Neuronal stem cell (in vitro differentiated cells): Measurements from ENCODE around the gene ONECUT2.
A peak's percentile ranks its signal among the peaks of the same experiment; 100 is the strongest.

ENCODE experiments used
- DNase-seq: peaks from one replicate; pipeline ENCODE4 v3.0.0-alpha.2; 2013; ENCODE audit warnings: low spot score
- H2AFZ ChIP-seq: one replicate; pipeline ENCODE4 v1.6.1; 2013; ENCODE audit warnings: mild to moderate bottlenecking, low read length, inconsistent platforms
- H2AK5ac ChIP-seq: 2 replicates; pipeline ENCODE4 v1.6.1; 2013; ENCODE audit warnings: low read depth, mild to moderate bottlenecking, inconsistent platforms, low read length, moderate library complexity, mixed read lengths
- H2BK120ac ChIP-seq: 2 replicates; pipeline ENCODE4 v1.6.1; 2013; ENCODE audit warnings: low read depth, mild to moderate bottlenecking, inconsistent platforms, low read length, moderate library complexity, mixed read lengths
- H2BK12ac ChIP-seq: one replicate; pipeline ENCODE4 v1.6.1; 2013; ENCODE audit warnings: low read length, inconsistent platforms
- H2BK15ac ChIP-seq: 2 replicates; pipeline ENCODE4 v1.6.1; 2013; ENCODE audit warnings: mild to moderate bottlenecking, low read length, inconsistent platforms, mixed read lengths
- H2BK5ac ChIP-seq: one replicate; pipeline ENCODE4 v1.6.1; 2013; ENCODE audit warnings: inconsistent platforms, mild to moderate bottlenecking, low read length, moderate library complexity
- H3K14ac ChIP-seq: one replicate; pipeline ENCODE4 v1.6.1; 2013; ENCODE audit warnings: low read length, inconsistent platforms
- H3K18ac ChIP-seq: 2 replicates; pipeline ENCODE4 v1.6.1; 2013; ENCODE audit warnings: low read length, inconsistent platforms
- H3K23ac ChIP-seq: 2 replicates; pipeline ENCODE4 v1.6.1; 2013; ENCODE audit warnings: low read depth, mild to moderate bottlenecking, mixed read lengths, low read length, inconsistent platforms; ENCODE audit not compliant: poor library complexity
- H3K27ac ChIP-seq: replicated peaks from 3 replicates; pipeline ENCODE4 v1.5.1; 2013; ENCODE audit warnings: low read length, inconsistent platforms
- H3K27me3 ChIP-seq, 3 experiments: 2 replicates each; pipeline ENCODE4 v1.6.1; 2013; ENCODE audit warnings: low read length in 3 of 3, mild to moderate bottlenecking in 2 of 3, inconsistent platforms in 1 of 3, low read depth in 1 of 3, mixed read lengths in 1 of 3, moderate library complexity in 1 of 3; ENCODE audit not compliant: control insufficient read depth in 3 of 3, insufficient read depth in 3 of 3
- H3K36me3 ChIP-seq, 2 donors: replicated peaks in 1 of 2; 2 replicates each; pipeline ENCODE4 v1.6.1; 2013; ENCODE audit warnings: low read length in 2 of 2; ENCODE audit not compliant: control insufficient read depth in 2 of 2, insufficient read depth in 2 of 2
- H3K4ac ChIP-seq: 2 replicates; pipeline ENCODE4 v1.6.1; 2013; ENCODE audit warnings: inconsistent platforms, mild to moderate bottlenecking, low read length, moderate library complexity
- H3K4me1 ChIP-seq, 2 donors: 1 replicate in 1 of 2; 2 replicates in 1 of 2; pipeline ENCODE4 v1.6.1; 2013; ENCODE audit warnings: low read length in 2 of 2, low read depth in 1 of 2; ENCODE audit not compliant: control insufficient read depth in 2 of 2, insufficient read depth in 1 of 2
- H3K4me2 ChIP-seq: one replicate; pipeline ENCODE4 v1.6.1; 2013; ENCODE audit warnings: mild to moderate bottlenecking, low read length, inconsistent platforms; ENCODE audit not compliant: insufficient read depth, poor library complexity, severe bottlenecking
- H3K4me3 ChIP-seq, 2 donors: 2 replicates each; pipeline ENCODE4 v1.5.1; 2013; ENCODE audit warnings: low read length in 2 of 2, mild to moderate bottlenecking in 2 of 2, inconsistent platforms in 1 of 2, moderate library complexity in 1 of 2
- H3K79me1 ChIP-seq: one replicate; pipeline ENCODE4 v1.6.1; 2013; ENCODE audit warnings: low read depth, mild to moderate bottlenecking, inconsistent platforms, low read length, moderate library complexity
- H3K9ac ChIP-seq: one replicate; pipeline ENCODE4 v1.6.1; 2013; ENCODE audit warnings: mild to moderate bottlenecking, low read depth, low read length, inconsistent platforms; ENCODE audit not compliant: poor library complexity
- H3K9me3 ChIP-seq, 2 donors: replicated peaks in 1 of 2; 2 replicates each; pipeline versions ENCODE3 to v1.6.1; 2013; ENCODE audit warnings: low read length in 2 of 2, mild to moderate bottlenecking in 2 of 2, inconsistent platforms in 1 of 2, low read depth in 1 of 2, mixed read lengths in 1 of 2, moderate library complexity in 1 of 2; ENCODE audit not compliant: control insufficient read depth in 2 of 2, insufficient read depth in 1 of 2
- H4K8ac ChIP-seq: one replicate; pipeline ENCODE4 v1.6.1; 2013; ENCODE audit warnings: low read depth, mild to moderate bottlenecking, inconsistent platforms, low read length, moderate library complexity
- H4K91ac ChIP-seq: one replicate; pipeline ENCODE4 v1.6.1; 2013; ENCODE audit warnings: low read length, low read depth, mild to moderate bottlenecking, inconsistent platforms; ENCODE audit not compliant: poor library complexity
- WGBS, 2 donors: extraction: QIAGEN DNeasy Blood & Tissue Kit; methylation state at CpG; one replicate each; pipeline ENCODE4 v1.1.7; 2013; ENCODE audit warnings: missing lambda C conversion rate in 2 of 2, mixed read lengths in 1 of 2; ENCODE audit not compliant: insufficient read length in 2 of 2, insufficient replicate concordance in 1 of 2; ENCODE audit errors: extremely low coverage in 2 of 2; 5-methylcytosine and 5-hydroxymethylcytosine counted together

The ONECUT2 gene

DNA sequence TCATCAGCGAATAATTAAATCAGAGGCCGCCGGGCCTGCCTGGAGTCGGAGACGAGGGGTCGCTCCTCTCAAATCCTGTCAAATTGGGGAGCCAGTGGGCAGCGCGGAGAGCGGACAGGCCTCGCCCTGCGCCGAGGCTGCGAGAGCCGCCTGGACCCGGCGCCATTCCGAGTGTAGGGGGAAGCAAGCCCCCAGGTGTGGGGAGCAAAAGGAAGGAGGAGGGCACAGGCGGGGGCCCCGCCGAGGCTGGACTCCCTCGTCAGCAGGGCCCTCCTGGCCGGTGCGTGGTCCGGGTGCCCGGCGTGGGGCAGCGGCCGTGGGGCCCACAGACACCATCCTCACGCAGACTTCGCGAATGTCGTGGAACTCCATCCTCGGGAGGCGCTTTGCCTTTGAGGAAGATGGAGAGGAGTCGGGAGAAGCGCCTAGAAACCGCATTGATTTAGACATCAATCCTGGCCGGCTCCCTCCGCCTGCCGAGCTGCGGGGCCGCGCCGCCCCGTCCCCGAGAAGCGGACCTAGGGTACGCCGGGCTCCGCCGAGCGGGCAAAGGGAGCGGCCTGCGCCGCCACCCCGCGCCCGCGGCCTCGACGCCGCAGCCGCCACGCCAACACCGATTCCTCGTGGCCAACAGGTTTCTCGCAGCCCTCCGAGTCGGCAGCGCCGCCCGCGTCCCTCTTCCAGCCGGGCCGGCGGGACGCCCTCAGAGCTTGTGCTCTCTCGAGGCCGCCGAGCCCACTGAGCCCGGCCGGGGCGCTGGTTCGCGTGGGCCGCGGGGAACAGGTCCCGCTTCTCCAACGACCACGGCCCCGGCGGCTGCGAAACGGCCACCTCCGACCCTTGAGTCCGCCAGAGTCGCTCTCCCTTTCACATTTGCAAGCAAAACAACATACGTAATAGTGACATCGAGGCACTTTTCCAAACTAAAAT lies 6.7 kb upstream of the ONECUT2 start:
- H3K23ac ChIP-seq = peak overlapping the region; percentile 82
- no peak overlapping the region for H4K8ac ChIP-seq
- H3K36me3 ChIP-seq = no peaks in the 10 kb centered on the region
- peak overlapping the region; percentile 56 for H2AK5ac ChIP-seq
- H2BK12ac ChIP-seq = peak overlapping the region; percentile 80
- peak overlapping the region; percentile 94 for H2BK120ac ChIP-seq
- peak overlapping the region in 1 of 2 donors; percentile 73 for H3K4me3 ChIP-seq
- peak overlapping the region; percentile 71 for H3K14ac ChIP-seq
- peak overlapping the region; percentile 39 for H2BK5ac ChIP-seq
- peak overlapping the region; percentile 86 for H3K9ac ChIP-seq
- no CpG with 5 or more reads among the region's 99 CpGs for WGBS, 2 donors
- peak overlapping the region; percentile 95 for H3K18ac ChIP-seq
- peaks cover 22 to 98% (median 57%) of the 10 kb centered on the region in 3 experiments for H3K27me3 ChIP-seq
- peak overlapping the region; percentile 58 for H2BK15ac ChIP-seq
- peaks cover 0 to 4% of the 10 kb centered on the region in 2 donors for H3K9me3 ChIP-seq
- peaks cover 13 to 14% of the 10 kb centered on the region in 2 donors for H3K4me1 ChIP-seq
- peak overlapping the region; percentile 72 for H3K4me2 ChIP-seq
- peak overlapping the region; percentile 87 for H2AFZ ChIP-seq
- peak overlapping the region; percentile 41 for H3K4ac ChIP-seq
- no peak overlapping the region for H3K27ac ChIP-seq
- peaks cover 2% of the 10 kb centered on the region for H3K79me1 ChIP-seq
- H4K91ac ChIP-seq = no peak overlapping the region
- DNase-seq = peak; percentile 23

DNA sequence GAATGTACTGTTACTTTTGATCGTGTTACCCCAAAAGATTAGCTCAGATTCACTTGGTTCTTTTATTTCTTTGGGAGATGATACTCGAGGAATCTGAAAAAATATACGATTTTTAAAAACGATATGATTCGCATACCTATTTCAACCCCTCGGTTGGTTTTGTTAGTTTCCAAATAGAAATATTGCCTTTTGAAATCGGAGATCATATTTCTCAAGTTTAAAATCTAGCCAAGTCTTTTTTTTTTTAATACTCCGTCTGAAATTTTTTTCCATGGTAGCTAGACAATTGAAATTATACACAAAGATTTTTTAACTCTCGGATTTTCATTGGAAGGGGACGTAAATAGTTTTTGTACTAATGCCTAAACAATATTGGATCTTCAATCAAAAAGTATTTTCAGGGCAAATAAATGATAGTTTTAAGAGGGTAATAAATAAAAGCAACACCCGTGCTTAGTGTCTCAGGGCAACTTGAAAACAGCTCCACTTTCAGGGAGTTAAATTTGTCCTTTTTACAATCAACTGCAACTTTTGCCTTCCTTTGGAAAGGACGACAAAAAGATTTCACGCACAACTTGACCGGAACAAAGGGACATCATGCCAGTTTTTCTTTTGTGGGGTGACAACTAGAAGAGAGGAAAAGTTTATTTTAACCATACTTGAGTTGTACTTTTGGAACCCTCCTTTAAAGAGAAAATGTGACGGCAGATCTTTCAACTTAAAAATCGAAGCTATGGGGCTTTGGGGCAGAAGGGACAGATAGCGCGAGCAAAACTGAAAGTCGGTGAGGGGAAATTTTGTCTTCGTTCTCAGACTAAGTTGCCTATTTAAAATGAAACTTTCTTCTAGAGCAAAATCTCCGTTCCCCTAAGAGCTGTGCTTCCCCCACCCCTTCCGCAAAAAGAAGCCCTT lies 5.8 kb upstream of the ONECUT2 start:
- no peak overlapping the region for H3K4me3 ChIP-seq

DNA sequence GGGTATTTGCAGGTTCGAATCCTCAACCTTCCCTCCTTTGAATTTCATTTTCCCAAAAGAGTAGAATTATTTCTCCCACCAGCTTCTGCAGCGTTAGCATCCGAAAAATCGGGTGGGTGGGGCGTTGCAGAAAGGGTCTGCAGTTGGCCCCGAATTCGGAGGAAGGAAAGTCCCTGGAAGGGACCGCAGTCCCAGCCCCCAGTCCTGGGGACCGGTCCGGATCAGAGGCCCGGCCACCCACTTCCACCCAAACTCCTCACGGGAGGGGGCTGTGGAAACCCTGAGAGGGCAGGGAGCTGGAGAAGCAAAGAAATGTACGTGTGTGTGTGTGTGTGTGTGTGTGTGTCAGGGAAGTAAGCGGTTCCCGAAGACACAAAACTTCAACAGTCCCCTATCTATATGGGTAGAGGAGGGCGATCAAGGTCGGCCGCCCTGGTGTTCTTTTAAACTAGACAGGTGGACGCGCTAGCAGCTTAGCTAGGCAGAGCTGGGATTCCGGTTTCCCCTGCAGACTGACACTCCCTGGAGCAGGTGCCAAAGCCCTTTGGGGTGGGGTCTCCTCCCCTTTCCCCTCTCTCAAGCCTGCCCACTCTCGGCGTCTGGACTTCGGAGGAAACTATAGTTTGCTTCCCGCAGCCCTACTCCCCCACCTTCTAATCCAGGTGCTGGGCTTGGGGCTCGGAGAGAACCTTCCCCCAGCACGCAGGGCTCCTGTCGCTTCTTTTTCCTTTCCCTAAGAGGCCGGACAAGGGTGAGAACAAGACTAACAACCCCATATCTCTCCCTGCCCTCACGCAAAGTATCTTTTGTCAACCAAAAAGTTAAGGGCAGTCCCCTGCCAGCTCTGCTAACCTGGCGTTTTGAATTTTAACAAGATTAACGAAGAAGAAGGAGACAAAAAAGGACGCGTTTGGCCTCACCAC lies 4.8 kb upstream of the ONECUT2 start:
- no CpG with 5 or more reads among the region's 34 CpGs for WGBS, 2 donors
- Histone ChIP-seq H2BK12ac (no peak overlapping the region), H2BK120ac (no peak overlapping the region), H3K14ac (no peak overlapping the region), H4K8ac (no peak overlapping the region), H3K23ac (no peak overlapping the region), H3K79me1 (peaks cover 2% of the 10 kb centered on the region), H3K4me2 (peak overlapping the region; percentile 38), H3K4ac (no peak overlapping the region), H3K9me3 (peaks cover 0 to 4% of the 10 kb centered on the region in 2 donors), H3K9ac (no peak overlapping the region), H3K27ac (no peak overlapping the region), H2BK15ac (no peak overlapping the region), H4K91ac (no peak overlapping the region), H3K4me3 (no peak overlapping the region), H3K18ac (no peak overlapping the region), H3K4me1 (peaks cover 16 to 23% of the 10 kb centered on the region in 2 donors), H2AK5ac (no peak overlapping the region), H3K36me3 (no peaks in the 10 kb centered on the region), H3K27me3 (peaks cover 26 to 95% (median 72%) of the 10 kb centered on the region in 3 experiments), H2BK5ac (no peak overlapping the region), H2AFZ (no peak overlapping the region)
- DNase-seq = peak; percentile 37

More for the DNA sequence above, 5.8 kb upstream of the ONECUT2 start:
- Histone ChIP-seq H3K14ac (no peak overlapping the region), H3K4ac (no peak overlapping the region), H2AFZ (no peak overlapping the region), H2AK5ac (no peak overlapping the region), H3K4me1 (peaks cover 16 to 22% of the 10 kb centered on the region in 2 donors), H4K8ac (no peak overlapping the region), H3K9me3 (peaks cover 0 to 4% of the 10 kb centered on the region in 2 donors), H2BK120ac (no peak overlapping the region), H3K27me3 (peaks cover 24 to 100% (median 67%) of the 10 kb centered on the region in 3 experiments), H2BK15ac (no peak overlapping the region), H3K18ac (no peak overlapping the region), H3K23ac (no peak overlapping the region), H3K9ac (no peak overlapping the region), H2BK12ac (no peak overlapping the region), H4K91ac (no peak overlapping the region), H3K27ac (no peak overlapping the region), H3K36me3 (no peaks in the 10 kb centered on the region), H3K4me2 (peak overlapping the region; percentile 72), H2BK5ac (no peak overlapping the region), H3K79me1 (peaks cover 2% of the 10 kb centered on the region)
- WGBS, 2 donors = no CpG with 5 or more reads among the region's 22 CpGs
- DNase-seq = peak; percentile 84
